ENCODE measurements around the gene GCG.

GCG gene

DNA sequence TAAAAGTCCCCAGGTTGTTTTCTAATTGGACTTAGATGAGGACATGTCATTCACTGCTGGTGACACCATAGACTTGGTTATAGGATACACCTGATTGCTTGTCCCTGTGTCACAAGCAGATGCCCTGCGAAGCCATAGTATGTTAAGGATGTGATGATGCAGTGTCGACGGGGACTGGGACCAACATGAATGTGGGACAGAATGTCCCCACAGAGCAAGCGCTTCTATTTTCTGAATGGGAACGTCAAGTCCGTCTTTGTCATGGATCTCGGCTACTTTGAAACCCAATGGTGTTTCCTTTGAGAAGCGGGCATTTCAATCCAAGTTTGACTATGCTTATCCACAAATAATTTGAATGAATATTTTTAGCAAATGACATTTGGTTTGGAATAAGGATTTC lies 2.1 kb downstream of the GCG start:
- no peak for DNase-seq

DNA sequence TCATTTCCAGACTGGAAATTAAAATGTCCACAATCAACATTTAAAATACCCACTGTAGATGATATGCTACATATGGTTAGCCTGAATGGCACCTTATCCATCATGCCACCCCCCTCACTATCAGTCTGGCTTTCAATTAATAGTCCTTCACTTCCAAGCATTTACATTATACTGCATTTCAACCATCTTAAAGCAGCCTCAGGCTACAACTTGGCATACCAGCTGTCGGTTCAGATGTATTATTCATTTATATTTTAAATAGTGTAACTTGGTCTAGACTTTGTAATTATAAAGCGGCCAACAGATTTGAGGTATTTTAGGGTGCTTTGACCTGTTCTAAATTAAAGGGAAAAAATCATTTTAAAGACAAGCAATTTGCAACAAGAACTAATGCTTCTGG lies 2.6 kb downstream of the GCG start:
- no peak for DNase-seq

DNA sequence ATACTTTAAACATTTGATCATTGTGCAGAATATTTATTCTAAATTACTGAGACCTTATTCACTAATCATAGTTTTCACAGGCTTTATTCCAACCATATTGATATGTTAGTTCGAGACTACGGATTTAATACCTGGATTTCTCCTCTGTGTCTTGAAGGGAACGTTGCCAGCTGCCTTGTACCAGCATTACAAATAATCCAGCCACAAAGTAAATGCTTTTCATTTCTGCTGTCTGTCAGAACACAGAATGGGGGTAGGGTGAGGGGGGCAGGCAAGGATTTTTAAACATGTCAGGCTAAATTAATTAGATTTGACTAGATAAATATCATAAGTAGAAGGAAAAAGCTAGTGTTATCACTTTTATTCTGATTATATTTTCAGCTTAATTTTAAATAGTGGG lies 3.1 kb downstream of the GCG start:
- no peak for DNase-seq

DNA sequence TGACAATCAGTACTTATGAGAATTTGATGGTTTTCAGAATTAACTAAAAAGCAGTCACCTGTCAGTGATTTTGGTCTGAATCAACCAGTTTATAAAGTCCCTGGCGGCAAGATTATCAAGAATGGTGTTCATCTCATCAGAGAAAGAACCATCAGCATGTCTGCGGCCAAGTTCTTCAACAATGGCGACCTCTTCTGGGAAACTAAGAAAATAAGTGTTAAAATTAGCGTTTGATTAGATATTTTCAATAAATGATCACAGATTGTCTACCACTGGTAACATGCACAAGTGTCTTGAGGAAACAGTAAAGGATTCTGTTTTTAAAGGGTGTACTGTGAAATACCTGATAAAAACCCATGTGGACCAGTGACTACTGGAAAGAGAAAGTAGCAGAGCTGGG lies 8.1 kb downstream of the GCG start:
- no peak for DNase-seq

DNA sequence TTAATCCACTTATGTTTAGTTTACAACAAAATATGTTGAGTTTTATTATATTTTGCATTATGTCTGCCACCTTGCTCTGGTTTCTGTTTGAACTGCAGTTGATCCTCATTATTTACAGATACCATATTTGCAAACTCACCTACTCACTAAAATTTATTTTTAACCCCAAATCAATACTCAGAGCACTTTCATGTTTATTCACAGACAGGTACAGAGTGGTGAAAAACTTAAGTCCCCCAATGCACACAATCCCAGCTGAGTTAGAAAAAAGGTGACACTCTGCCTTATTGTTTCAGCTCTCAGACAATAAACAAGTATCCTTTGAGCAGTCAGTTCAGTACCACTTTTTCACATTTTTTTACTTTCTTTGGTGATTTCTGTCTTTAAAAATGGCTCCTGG lies 13.7 kb downstream of the GCG start:
- no peak for DNase-seq

DNA sequence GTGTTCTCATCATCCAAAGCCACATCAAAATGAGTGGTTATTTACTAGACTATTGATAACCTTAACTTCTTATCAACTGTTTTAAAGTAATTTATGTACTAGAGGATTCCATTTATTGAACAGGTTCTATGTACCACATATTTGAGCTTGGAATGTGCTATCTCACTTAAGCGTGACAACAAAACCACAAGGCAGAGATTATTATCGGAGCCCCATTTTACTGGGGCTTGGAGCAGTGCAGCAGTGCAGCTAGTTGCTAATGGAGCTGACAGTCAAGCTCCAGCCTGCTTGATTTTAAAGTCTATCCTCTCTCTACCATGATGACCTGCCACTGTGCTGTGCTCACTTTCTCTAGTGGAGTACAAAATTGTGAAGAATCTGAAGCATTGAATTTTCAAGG lies 24.6 kb downstream of the GCG start:
- no peak for DNase-seq

DNA sequence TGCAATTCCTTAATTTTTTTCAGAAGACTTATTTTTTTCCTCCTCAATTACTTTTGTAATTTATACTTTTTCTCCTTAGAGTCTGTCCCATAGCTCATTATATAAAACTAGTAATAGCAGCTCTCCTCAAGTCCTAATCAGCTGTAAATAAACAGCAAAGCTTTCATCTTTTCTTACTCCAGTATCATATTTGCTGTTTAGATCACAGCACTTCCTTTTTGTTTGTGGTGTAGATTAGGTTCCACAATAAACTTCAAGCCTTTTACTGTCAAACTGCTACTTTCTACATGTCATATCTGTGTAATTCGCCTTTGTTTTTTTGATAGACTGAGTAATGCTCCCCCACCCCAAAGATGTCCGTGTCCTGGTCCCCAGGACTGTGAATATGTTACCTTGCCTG lies 25.5 kb downstream of the GCG start:
- no peak for DNase-seq

DNA sequence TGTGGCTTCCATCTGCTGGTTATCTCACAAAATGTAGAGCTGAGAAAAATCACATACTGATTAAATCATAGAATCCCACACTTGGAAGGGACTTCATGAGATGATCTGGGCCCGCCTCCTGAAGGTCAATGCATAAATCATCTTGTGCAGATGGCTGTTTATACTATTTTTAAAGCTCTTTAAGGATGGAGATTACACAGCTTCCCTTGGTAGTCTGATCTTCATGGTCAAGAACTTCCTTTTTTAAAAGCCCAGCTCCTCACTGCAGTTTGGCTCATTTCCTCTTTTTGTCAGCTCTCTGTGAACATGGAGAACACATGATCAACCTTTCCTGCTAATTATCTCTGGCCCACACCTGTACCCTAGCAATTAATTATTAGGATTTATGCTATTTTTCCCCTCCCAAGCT lies 25.9 kb downstream of the GCG start:
- no peak for DNase-seq

DNA sequence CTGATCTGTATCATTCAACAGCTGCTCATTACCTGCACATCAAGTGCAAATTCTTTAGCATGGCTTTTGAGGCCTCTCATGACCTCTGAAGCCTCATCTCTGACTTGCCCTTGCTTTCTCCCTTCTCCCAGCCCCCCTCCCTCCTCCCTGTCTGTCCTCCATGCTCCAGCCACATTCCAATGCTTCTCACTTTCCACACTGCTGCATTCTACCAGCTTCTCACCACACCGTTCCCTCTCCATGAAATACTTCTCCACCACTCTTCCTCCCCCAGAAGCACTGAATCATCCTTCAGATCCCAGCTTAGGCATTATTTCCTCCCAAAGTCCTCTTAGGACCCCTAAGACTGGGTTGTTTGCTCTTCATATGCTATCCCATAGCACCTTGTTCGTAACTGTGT lies 26.9 kb downstream of the GCG start:
- no peak for DNase-seq

DNA sequence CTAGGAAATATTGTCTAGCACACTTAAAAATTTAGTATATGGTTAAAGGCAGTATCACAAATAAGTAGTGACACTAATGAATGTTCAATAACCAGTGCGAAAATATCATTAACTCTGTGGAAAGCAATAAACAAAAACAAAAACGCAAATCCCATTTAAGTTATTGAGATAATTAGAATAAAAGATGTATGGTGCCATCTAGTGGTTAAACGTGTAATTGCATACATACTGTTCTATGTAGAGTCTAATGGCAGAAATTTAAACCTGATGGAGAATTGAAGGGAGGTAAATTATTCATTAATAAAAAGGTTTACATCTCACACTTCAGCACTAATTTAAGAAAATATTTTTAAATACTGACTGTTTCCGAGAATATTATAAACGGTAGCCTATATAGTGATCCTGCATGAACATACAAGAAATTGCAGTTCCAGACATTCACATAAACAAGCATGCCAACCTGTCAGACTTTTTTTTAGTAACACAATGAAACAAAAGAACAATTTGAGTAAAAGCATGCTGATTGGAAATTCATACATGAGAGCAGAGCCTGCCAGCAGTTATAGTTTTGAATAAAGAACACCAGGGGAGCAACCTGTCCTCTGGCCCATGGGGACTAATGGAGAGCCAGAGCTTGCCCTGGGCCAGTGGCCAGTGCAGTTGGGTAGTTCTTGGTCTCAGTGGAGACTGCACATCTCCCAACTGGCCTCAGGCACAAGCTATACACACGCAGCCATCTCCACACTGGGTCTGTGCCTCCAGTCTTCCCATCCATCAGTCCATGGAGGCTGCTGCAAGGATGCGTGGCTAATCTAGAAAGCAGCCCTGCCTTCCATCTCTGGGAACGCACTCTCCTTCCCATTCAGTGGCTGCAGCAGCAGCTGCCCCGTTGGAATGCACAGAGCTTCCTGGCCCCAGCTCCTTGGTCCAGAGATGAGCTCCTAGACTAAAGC lies 28.0 kb downstream of the GCG start:
- peak in 1 of 51 donors; percentile 39 for DNase-seq

DNA sequence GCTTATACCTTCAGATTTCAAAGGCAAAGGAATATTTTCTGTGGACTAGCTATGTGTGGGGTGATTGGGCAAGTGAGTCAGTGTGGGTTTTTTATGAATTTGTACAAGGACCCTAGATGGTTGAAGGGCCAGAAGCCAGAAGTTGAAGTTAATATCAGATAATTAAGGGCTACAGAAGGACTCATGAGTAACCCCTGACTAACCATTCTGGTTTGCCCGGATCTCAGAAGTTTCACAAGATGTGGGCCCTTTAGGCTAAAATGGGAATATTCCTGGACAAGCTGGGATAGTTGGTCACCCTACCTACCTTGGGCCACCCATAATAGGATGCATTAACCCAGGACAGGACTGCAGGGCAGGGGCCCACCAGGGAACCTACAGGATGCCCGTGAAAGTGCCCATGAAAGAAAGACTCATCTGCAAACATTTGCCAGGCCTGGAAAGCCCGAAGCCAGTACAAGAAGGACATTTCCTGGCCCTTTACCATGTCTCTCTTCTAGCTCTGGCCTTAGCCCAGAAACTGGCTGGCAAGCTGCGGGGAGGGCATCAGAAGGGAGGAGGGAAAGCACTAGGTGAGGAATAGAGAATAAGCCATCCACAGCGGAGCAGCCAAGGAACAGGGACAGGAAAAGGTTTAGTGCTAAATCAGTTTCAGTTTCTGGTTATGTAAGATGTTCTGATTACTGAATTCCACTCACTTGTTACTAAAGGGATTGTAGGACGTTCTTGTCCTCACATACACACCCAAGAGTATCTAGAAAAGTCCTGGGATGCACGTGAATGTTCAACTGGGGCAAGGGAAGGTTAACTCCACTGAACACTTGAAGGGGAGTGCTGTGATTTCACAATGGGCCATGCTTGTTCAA lies 33.6 kb downstream of the GCG start:
- peak in 12 of 51 donors; percentile 0 to 34 (median 6) for DNase-seq

DNA sequence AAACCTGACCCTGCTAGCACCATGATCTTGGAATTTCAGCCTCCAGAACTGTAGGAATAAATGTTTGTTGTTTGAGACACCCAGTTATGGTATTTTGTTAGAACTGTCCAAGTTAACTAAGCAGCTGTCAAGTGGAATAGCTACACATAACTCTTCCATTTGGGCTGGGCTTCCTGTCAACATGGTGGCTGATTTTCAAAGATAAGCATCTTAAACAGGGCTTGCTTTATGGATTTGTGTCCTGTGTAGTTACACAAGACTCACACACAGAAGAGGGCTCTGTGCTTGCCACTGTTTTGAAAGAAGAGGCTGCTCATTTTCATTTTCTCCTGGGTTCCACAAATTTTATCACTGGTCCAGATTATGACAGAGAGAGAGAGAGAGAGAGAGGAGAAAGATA lies 35.7 kb downstream of the GCG start:
- DNase-seq: no peak

DNA sequence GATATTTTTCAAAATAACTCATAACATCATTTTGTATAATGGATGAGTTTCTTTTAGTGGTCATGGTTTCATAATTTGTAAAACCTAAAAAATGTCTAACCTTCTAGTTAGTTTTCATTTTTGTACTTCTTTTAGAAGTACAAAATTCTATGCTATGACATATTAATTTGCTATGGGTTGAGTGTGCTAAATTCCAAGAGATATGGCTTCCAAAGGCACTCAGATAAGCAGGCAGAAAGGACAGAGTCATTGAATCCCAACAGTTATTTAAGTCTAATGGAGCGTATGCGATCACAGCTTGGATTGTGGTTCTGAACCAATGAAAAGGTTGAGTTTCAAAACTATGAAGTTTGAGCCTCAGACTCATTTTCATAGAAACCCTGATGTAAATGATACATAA lies 37.0 kb downstream of the GCG start:
- DNase-seq: no peak

DNA sequence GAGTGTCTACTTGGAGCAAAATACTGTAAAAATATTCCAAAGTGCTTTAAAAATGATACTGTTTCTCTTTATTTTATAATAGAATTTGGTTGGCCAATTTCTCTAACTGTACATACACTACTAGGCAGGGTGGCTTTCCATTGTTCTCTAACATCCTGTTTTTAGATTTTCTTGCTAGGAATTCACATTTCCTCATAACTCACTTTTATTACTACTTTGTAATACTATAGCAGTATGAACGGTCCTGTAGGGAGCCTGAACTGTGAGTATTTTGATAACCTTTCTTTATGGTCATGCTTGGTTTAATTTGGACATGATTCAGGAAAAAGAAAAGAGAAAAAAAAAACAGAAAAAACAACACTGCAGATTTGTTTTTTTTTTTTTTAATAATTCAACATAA lies 37.8 kb downstream of the GCG start:
- DNase-seq: no peak

DNA sequence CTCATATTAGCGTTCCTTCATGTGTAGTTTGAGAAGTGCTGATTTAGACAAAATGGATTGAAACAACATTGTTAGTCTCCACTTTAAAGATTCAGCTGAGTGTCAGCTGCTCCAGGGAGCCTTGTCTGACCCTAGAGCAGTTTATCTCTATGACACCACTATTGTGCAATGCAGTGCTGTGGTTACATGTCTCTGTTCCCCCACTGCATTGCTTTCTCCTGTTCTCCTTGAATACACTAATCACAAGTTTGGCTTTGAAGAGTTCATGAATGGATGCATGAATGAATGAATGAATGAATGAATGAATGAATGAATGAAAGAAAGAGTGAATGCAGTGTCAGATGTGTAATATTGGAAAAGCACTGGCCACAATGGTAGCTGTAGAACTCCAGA lies 38.3 kb downstream of the GCG start:
- DNase-seq: no peak

DNA sequence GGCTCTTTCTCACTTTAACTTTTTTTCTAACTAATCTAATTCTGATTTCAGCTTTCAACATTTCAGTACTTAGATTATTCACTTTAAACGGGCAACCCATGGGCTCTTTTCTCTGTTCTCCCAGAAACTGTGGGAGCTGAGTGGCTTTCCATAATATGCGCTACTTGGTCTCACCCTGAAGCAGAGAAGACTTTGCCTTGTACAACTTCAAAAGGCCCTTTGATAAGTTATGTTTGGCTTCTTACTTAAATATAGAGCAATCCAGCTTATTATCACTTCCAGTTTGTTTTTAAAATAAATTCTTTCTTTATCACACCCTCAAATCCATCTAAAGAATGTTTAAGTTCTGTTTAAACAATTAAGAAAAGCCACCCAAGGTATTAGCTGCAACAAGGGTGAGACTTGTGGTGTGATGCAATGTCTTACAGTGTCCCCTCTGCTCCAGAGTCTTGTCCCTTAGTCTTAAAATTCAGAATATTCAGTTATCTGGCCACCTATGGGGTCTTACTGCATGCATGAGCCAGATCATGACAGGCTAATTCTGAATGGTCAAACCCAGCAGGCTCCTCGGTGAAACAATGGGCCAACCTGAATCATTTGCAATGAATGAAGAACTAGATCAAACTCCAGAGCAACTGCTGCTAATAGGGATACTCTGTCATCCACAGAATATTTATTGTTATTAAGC lies 38.8 kb downstream of the GCG start:
- DNase-seq: no peak

DNA sequence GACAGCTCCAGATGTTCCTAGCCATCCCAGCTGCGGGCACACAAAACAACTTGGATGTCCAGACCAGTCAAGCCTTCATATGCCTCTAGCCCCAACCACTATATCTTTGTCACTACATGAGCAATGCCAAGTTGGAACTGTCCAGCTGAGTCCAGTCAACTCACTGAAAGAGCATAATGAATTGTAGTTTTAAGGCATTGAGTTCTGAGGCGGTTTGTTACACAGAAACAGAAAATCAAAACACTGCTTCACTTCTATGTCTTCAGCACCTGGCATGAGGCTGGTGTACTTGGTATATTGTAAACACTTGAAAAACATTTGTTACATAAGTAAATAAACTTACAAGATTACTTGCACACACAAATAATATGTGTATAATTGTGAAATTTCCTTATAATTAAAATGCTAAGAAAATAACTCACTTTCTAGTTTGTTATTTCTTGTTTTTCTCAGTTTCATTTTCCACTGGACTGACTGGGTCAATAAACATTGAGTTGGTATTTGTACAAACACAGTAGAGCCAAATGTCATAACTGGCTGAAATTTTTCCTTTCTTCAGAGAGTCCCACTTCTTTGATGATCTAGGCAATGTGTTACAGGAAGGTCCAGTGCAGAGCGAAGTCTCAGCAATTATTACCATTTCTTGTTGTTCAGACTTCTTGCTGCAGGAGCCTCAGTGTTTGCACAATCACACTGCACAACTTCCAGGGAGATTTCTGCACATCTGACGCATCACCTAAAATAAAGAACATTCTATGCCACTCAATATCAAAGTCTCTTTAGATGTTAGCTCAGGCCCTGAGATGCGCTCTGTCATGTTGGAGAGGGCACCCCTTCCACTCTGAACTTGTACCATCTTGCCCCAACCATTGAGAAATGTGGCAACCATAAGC lies 39.8 kb downstream of the GCG start:
- no peak for DNase-seq

DNA sequence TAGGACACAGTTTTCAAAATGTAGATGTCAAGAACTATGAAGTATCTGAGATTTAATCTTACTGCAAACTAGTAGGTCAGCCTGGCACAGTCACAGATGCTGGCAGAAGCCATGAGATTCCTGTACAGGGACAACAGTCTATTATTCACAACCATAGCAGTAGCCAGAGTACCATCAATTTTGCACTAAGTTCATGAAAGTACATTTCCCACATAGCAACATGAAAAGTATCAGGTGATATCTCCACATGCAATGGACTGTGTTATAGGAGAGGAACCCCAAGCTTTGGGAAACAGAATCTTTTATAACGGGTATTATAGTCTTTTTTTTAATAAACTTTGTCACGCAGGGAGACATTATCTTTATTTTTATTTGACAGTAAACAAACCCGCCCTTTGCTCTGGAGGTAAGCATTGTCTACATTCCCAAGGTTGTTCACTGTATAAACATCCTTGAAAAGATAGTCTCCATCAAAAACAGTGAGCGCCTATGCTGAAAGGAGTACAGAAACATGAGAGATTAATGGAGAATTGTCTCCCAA lies 44.6 kb downstream of the GCG start:
- no peak for DNase-seq

DNA sequence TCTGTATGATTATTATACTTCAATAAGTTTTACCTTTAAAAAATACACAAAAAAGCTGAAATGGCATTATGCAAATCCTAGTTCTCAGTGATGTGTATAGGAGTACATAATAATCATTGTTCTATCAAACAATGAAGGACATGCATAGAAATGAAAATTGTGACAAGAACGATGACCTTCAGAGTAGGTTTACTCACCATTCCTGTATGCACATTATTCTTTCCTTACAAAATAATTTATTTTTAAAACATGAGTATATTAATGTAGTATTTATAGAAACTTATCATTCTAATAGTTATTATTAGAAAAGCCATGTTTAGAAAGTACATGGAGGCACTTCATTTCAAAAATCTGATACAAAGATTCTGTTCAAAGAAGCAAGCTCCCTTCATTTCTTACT lies 45.3 kb downstream of the GCG start:
- DNase-seq: no peak

DNA sequence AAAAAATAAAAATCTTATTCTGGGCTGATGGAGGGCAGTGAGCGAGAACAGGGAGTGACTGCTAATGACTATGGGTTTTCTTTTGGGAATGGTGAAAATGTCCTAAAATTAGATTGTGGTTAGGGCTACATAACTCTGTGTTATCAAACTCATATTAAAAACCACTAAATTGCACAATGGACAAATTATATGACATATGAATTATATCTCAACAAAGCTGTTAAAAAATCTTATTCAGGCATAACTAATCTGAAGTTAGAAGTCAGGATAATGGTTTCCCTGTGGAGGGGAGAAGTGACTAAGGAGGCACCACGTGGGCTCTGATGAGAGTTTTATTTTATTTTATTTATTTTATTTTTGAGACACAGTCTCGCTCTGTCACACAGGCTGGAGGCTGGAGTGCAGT lies 45.9 kb downstream of the GCG start:
- DNase-seq: no peak

All from hypothalamus (tissue), 51 donors.